Measurements from ENCODE around the gene METAP1. TPM values are rescaled to one million over a fixed set of nuclear protein-coding genes. Genes with fewer than 3 reads are reported as not detected.

Gene METAP1
- total RNA-seq, 4 donors from 2014 or later, result 33.4 to 43.1 (median 37.6) TPM

- intact Hi-C loops (cut with DNase I), result no loop called here
- Histone ChIP-seq H3K4me1 (no peaks in the 10 kb centered on the region), H3K27me3 (no peaks in the 10 kb centered on the region), H3K9me3 (no peaks in the 10 kb centered on the region), H3K27ac (no peak overlapping the region), H3K36me3 (peaks cover 3 to 7% of the 10 kb centered on the region in 2 donors), H3K4me3 (replicated peaks in 1 of 3) (no peak overlapping the region)
- TF ChIP-seq CTCF (IDR thresholded peaks at IDR 0.05) (no peak), POLR2A (IDR thresholded peaks at IDR 0.05) (no peak)
- DNase-seq, result no peak
Measured at GRCh38 chr4:99052902-99053301, 57.4 kb downstream of the METAP1 start.

GRCh38 chr4:99054428-99054994, 59.0 kb downstream of the METAP1 start:
- peaks cover 0 to 9% of the 10 kb centered on the region in 2 donors for H3K36me3 ChIP-seq
- intact Hi-C loops (cut with DNase I), result no loop called here
- H3K27me3 ChIP-seq, result no peaks in the 10 kb centered on the region
- H3K4me3 ChIP-seq (replicated peaks in 1 of 3), result no peak overlapping the region
- no peaks in the 10 kb centered on the region for H3K4me1 ChIP-seq
- no peak for DNase-seq
- H3K9me3 ChIP-seq, result no peaks in the 10 kb centered on the region
- no peak overlapping the region for H3K27ac ChIP-seq
- no peak for TF ChIP-seq CTCF (IDR thresholded peaks at IDR 0.05)
- no peak for TF ChIP-seq POLR2A (IDR thresholded peaks at IDR 0.05)
- WGBS, 2 donors, result 93 to 97% methylated on average over 3 of the region's 3 CpGs

GRCh38 chr4:99058228-99058627, 62.7 kb downstream of the METAP1 start:
- intact Hi-C loops (cut with DNase I), result loop anchor here (5.0 kb wide), 1 partner anchor 61 kb away; the partner anchor contains the start of gene METAP1
- no peak for TF ChIP-seq CTCF (IDR thresholded peaks at IDR 0.05)
- TF ChIP-seq POLR2A (IDR thresholded peaks at IDR 0.05), result no peak
- Histone ChIP-seq H3K9me3 (no peaks in the 10 kb centered on the region), H3K4me1 (peaks cover 13 to 16% of the 10 kb centered on the region in 2 donors), H3K4me3 (replicated peaks in 1 of 3) (no peak overlapping the region), H3K27me3 (no peaks in the 10 kb centered on the region), H3K36me3 (peaks cover 0 to 9% of the 10 kb centered on the region in 2 donors), H3K27ac (no peak overlapping the region)
- DNase-seq, result no peak
- 82 to 90% methylated on average over 2 of the region's 2 CpGs for WGBS, 2 donors

DNA sequence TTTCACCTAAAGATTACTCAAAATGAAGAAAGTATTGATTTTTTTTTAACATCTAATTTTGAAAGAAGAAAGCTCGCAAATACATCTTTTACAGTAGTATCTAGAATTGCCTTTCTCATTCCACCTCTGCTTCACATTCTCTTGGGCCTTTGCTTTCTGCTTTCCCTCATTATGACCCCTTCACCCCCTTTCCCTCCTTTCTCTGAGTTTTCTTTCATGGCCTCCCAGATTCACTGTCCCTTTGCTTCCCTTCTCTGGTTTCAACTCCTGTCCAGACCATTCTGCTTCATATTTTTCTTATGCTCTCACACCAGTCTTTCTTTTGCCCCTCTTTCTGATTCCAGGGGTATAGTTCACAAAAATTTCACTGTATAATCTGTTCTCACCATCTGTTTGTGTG, 64.0 kb downstream of the METAP1 start:
- no peak for DNase-seq
- peaks cover 13 to 16% of the 10 kb centered on the region in 2 donors for H3K4me1 ChIP-seq
- H3K27ac ChIP-seq, result no peak overlapping the region
- no peak overlapping the region for H3K4me3 ChIP-seq (replicated peaks in 1 of 3)
- H3K9me3 ChIP-seq, result no peaks in the 10 kb centered on the region
- intact Hi-C loops (cut with DNase I), result loop anchor here (5.0 kb wide), 1 partner anchor 62 kb away; the partner anchor contains the start of gene METAP1
- H3K27me3 ChIP-seq, result no peaks in the 10 kb centered on the region
- TF ChIP-seq CTCF (IDR thresholded peaks at IDR 0.05) (no peak), POLR2A (IDR thresholded peaks at IDR 0.05) (no peak)
- 100% methylated on average over 1 of the region's 1 CpG for WGBS, 2 donors
- peaks cover 0 to 9% of the 10 kb centered on the region in 2 donors for H3K36me3 ChIP-seq

DNA sequence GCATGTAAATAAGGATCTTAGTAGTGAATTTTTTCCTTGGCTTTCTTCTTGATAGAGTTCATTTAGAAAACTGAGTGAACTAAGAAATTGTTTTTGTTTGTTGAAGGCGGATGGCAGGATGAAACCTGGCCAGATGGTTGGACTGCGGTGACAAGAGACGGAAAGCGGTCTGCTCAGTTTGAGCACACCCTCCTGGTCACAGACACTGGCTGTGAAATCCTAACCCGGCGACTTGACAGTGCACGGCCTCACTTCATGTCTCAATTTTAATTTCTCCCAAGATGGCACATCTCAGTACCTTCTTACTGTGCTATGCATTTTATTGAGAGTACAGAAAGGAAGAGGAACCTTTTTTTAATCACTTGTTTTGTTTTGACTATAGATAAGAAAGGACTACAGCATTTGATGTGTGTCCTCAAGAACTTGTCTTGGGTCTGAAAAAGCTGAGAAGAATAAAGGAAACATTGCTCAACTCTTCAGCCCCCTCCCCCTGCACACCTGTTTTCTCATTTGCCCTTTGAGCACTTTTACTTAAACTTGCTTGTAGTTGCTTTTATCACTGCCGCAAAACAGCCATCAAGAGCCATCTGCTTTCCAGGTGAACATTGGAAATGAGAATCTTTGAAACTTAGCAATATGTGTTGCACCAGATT, 65.7 kb downstream of the METAP1 start:
- H3K27ac ChIP-seq, result peak overlapping the region in 2 of 3 donors; percentile 14 to 61
- H3K4me1 ChIP-seq, result peaks cover 13 to 16% of the 10 kb centered on the region in 2 donors
- peaks cover 0 to 9% of the 10 kb centered on the region in 2 donors for H3K36me3 ChIP-seq
- no peaks in the 10 kb centered on the region for H3K9me3 ChIP-seq
- H3K27me3 ChIP-seq, result no peaks in the 10 kb centered on the region
- WGBS, 2 donors, result 77 to 79% methylated on average over 8 of the region's 8 CpGs
- intact Hi-C loops (cut with DNase I), result no loop called here
- TF ChIP-seq CTCF (IDR thresholded peaks at IDR 0.05) (no peak), POLR2A (IDR thresholded peaks at IDR 0.05) (no peak)
- H3K4me3 ChIP-seq (replicated peaks in 1 of 3), result no peak overlapping the region
- DNase-seq, result peak in 1 of 2 donors; percentile 24
